Sigmoid colon (tissue), 7 donors: ENCODE measurements around the gene ATG4B. TPM values are rescaled to one million over a fixed set of nuclear protein-coding genes. Genes with fewer than 3 reads are reported as not detected.

ENCODE experiments used
- DNase-seq: peaks from one replicate; pipeline ENCODE4 v3.0.0-alpha.2; 2019
- H3K27ac ChIP-seq, 4 donors: fragments of 200-600 bp; sonication (generic); one replicate each; pipeline ENCODE4 v1.5.1; 2016 to 2019; ENCODE audit warnings: mild to moderate bottlenecking in 1 of 4
- H3K27me3 ChIP-seq, 3 donors: fragments of 200-600 bp; sonication (generic); one replicate each; pipeline ENCODE4 v1.5.1; 2019; ENCODE audit warnings: mild to moderate bottlenecking in 1 of 3
- H3K36me3 ChIP-seq, 4 donors: fragments of 200-600 bp; sonication (generic); one replicate each; pipeline ENCODE4 v1.5.1; 2016 to 2019
- H3K4me1 ChIP-seq, 4 donors: fragments of 200-600 bp; sonication (generic); one replicate each; pipeline ENCODE4 v1.5.1; 2017 to 2019
- H3K4me3 ChIP-seq, 4 donors: fragments of 200-600 bp; sonication (generic); one replicate each; pipeline ENCODE4 v1.5.1; 2017 to 2019; ENCODE audit warnings: mild to moderate bottlenecking in 2 of 4, moderate library complexity in 1 of 4
- H3K9me3 ChIP-seq, 4 donors: fragments of 200-600 bp in 3 of 4; sonication (generic) in 3 of 4; one replicate each; pipeline versions ENCODE4 v1.5.1 to v1.6.1; 2013 to 2019
- EP300 ChIP-seq, 4 donors: sonication (generic); formaldehyde crosslinking; IDR thresholded peaks; one replicate each; pipeline ENCODE4 v1.6.1; 2017; ENCODE audit warnings: antibody characterized with exemption in 4 of 4
- POLR2A ChIP-seq, 2 donors: fragments of 450-650 bp; IDR thresholded peaks; one replicate each; pipeline ENCODE4 v1.6.1; 2016; ENCODE audit warnings: antibody characterized with exemption in 2 of 2, mild to moderate bottlenecking in 2 of 2, moderate library complexity in 2 of 2
- POLR2AphosphoS5 ChIP-seq, 4 donors: sonication (generic); formaldehyde crosslinking; IDR thresholded peaks; one replicate each; pipeline ENCODE4 v1.6.1; 2017; ENCODE audit warnings: antibody characterized with exemption in 4 of 4
- WGBS, 2 donors: extraction: QIAGEN DNeasy Blood & Tissue Kit; methylation state at CpG; one replicate each; pipeline ENCODE4 v1.1.7; 2013; 5-methylcytosine and 5-hydroxymethylcytosine counted together
- intact Hi-C: fragments of 100-400 bp; cut with DNase I; formaldehyde crosslinking; loops from one replicate; pipeline ENCODE4 v1.15.1; 2023
- polyA plus RNA-seq, 3 donors: library from polyadenylated mRNA; stranded (reverse); fragments of 200-250 nt; gene quantifications; one replicate each; pipeline ENCODE4 v1.2.3, GENCODE V29; 2013
- total RNA-seq, 4 donors: library from RNA; depleted of rRNA; stranded (reverse); fragments of >200 nt; gene quantifications; one replicate each; pipeline ENCODE4 v1.1.0, GENCODE V29; 2016
- TF ChIP-seq, protein P1 (sequence below), 4 experiments: fragments of 450-650 bp in 3 of 4; fragments of 200-600 bp in 1 of 4; IDR thresholded peaks; one replicate each; pipeline ENCODE4 v1.5.1; 2016 to 2019; ENCODE audit warnings: antibody characterized with exemption in 4 of 4, mild to moderate bottlenecking in 3 of 4, moderate library complexity in 2 of 4
- donor health status: healthy with polysubstance abuse.
- donor health status: Bipolar disorder and iron deficiency.
- donor health status: healthy.

Gene ATG4B
- total and polyA plus RNA-seq, 7 donors: 27.6 to 70.7 (median 40.3) TPM

DNA sequence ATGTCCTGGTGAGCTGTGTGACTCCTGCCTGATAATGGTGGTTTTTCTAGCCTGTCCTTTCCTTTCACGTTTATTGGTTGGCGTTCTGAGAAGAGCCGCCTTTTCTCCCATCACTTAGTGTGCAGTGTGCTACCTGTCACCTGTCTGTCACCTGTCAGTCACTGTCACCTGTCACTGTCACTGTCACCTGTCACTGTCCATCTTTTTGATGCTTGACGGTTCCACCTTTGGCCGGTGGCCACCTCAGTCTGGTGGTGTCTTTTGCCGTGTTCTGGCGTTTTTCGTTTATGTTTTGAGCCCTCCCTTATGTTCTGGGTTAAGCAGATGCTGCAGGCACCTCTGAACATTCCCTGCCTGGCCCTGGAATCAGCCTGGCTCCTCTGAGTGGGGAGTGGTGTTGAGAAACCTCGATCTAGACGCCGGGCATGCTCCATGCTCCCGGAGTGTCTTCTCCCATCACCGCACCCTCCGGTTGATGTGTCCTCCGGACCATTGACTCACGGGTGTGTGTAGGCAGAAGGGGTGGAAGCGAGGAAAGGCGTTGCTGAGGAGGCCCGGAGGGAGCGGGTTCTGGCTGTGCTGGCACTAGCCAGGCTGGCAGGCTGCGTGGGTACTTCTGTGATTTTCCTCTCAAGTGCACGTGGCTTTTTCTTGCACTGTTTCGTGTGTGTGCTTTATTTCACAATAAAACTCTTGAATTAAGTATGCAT, 28.4 kb downstream of the ATG4B start:
- WGBS, 2 donors: 90 to 92% methylated on average over 23 of the region's 23 CpGs
- Histone ChIP-seq H3K27ac (no peak overlapping the region), H3K9me3 (no peaks in the 10 kb centered on the region), H3K27me3 (no peaks in the 10 kb centered on the region), H3K4me3 (no peak overlapping the region), H3K4me1 (no peaks in the 10 kb centered on the region), H3K36me3 (peaks cover 25 to 65% (median 44%) of the 10 kb centered on the region in 4 donors)
- TF ChIP-seq POLR2A (IDR thresholded peaks at IDR 0.05) (no peak), EP300 (IDR thresholded peaks at IDR 0.05) (no peak), POLR2AphosphoS5 (IDR thresholded peaks at IDR 0.05) (peak in 1 of 4 donors; percentile 22)
- TF ChIP-seq, protein P1, sequence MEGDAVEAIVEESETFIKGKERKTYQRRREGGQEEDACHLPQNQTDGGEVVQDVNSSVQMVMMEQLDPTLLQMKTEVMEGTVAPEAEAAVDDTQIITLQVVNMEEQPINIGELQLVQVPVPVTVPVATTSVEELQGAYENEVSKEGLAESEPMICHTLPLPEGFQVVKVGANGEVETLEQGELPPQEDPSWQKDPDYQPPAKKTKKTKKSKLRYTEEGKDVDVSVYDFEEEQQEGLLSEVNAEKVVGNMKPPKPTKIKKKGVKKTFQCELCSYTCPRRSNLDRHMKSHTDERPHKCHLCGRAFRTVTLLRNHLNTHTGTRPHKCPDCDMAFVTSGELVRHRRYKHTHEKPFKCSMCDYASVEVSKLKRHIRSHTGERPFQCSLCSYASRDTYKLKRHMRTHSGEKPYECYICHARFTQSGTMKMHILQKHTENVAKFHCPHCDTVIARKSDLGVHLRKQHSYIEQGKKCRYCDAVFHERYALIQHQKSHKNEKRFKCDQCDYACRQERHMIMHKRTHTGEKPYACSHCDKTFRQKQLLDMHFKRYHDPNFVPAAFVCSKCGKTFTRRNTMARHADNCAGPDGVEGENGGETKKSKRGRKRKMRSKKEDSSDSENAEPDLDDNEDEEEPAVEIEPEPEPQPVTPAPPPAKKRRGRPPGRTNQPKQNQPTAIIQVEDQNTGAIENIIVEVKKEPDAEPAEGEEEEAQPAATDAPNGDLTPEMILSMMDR (IDR thresholded peaks at IDR 0.05): no peak
- no peak for DNase-seq
- intact Hi-C loops: no loop called here

DNA sequence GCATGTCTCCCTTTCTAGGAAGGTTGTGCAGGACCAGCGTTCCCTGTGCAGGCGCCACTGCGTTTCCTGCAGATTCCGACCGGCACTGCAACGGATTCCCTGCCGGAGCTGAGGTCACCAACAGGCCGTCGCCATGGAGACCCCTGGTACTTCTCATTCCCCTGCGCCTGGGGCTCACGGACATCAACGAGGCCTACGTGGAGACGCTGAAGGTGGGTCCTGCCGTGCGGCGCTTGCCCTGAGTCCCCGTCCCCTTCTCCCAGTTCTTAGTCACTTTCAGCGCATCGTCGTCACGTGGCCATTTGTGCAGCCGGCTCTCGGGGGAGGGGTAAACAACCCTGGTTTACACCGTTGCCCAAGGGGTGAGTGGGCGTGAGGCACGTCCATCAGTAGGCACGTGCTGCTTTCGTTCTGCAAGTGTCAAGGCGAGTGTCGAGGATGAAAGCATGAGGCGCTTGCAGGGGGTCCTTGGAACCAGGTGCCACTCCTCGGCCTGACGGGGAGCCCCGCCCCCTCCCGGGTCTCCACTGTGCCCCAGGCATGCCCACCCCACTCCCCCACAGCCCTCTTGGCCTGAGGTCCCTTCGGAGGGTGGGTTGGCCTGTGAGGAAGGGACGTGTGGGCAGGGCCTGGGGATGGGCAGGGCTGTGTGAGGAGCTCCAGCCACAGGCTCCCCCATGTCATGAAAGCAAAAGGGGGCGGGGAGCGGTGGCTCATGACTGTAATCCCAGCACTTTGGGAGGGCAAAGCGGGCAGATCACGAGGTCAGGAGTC, 29.3 kb downstream of the ATG4B start:
- H3K27me3 ChIP-seq: no peaks in the 10 kb centered on the region
- no peak for TF ChIP-seq POLR2A (IDR thresholded peaks at IDR 0.05)
- no peak for TF ChIP-seq EP300 (IDR thresholded peaks at IDR 0.05)
- no peak for TF ChIP-seq POLR2AphosphoS5 (IDR thresholded peaks at IDR 0.05)
- TF ChIP-seq, protein P1 (IDR thresholded peaks at IDR 0.05): no peak
- DNase-seq: no peak
- no peak overlapping the region for H3K4me3 ChIP-seq
- H3K36me3 ChIP-seq: peaks cover 31 to 65% (median 47%) of the 10 kb centered on the region in 4 donors
- no peaks in the 10 kb centered on the region for H3K9me3 ChIP-seq
- H3K27ac ChIP-seq: no peak overlapping the region
- intact Hi-C loops: no loop called here
- H3K4me1 ChIP-seq: no peaks in the 10 kb centered on the region
- 87 to 92% methylated on average over 42 of the region's 42 CpGs for WGBS, 2 donors

DNA sequence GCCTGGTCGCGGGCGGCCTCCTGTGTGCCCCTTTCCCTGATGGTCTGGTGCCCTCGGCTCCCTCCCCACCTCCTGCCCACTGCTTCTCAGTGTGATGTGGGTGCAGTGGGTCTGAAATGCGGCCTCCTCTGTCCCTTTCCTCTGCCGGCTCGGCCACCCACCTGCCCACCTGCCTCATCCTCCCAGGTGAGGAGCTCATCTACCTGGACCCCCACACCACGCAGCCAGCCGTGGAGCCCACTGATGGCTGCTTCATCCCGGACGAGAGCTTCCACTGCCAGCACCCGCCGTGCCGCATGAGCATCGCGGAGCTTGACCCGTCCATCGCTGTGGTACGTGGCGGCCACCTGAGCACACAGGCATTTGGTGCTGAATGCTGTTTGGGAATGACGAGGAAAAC, 30.9 kb downstream of the ATG4B start:
- no peaks in the 10 kb centered on the region for H3K4me1 ChIP-seq
- H3K27me3 ChIP-seq: no peaks in the 10 kb centered on the region
- 97% methylated on average over 21 of the region's 21 CpGs for WGBS, 2 donors
- H3K4me3 ChIP-seq: no peak overlapping the region
- no peaks in the 10 kb centered on the region for H3K9me3 ChIP-seq
- H3K27ac ChIP-seq: no peak overlapping the region
- TF ChIP-seq, protein P1 (IDR thresholded peaks at IDR 0.05): no peak
- TF ChIP-seq EP300 (IDR thresholded peaks at IDR 0.05): no peak
- TF ChIP-seq POLR2AphosphoS5 (IDR thresholded peaks at IDR 0.05): no peak
- no peak for TF ChIP-seq POLR2A (IDR thresholded peaks at IDR 0.05)
- H3K36me3 ChIP-seq: peaks cover 37 to 71% (median 57%) of the 10 kb centered on the region in 4 donors
- intact Hi-C loops: no loop called here
- DNase-seq: no peak

DNA sequence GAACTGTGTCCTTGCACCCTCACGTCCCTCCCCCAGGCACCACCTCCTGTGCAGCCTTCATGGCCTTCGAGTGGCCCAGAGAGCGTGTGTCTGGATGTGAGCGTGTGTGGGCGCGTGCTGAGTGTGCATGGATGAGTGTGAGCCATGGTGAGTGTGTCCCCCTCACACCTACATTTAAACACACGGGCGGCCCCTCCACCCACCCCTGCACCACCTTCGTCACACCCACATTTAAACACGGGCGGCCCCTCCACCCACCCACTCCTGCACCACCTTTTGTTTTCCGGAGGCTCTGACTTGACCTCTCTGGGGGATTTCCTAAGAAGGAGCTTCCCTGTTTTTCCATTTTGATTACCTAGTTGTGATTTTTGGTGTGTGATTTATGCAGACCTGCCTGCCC, 31.3 kb downstream of the ATG4B start:
- Histone ChIP-seq H3K36me3 (peaks cover 37 to 71% (median 57%) of the 10 kb centered on the region in 4 donors), H3K27ac (no peak overlapping the region), H3K9me3 (no peaks in the 10 kb centered on the region), H3K4me3 (no peak overlapping the region), H3K4me1 (peaks cover 0 to under 1% (median 0%) of the 10 kb centered on the region in 4 donors), H3K27me3 (no peaks in the 10 kb centered on the region)
- intact Hi-C loops: no loop called here
- 90% methylated on average over 12 of the region's 12 CpGs for WGBS, 2 donors
- DNase-seq: no peak
- TF ChIP-seq POLR2A (IDR thresholded peaks at IDR 0.05) (no peak), POLR2AphosphoS5 (IDR thresholded peaks at IDR 0.05) (no peak), EP300 (IDR thresholded peaks at IDR 0.05) (no peak)
- TF ChIP-seq, protein P1 (IDR thresholded peaks at IDR 0.05): no peak
